HepG2 (cell line): ENCODE results near the gene ISCU. TPM values are rescaled to one million over a fixed set of nuclear protein-coding genes. Genes with fewer than 3 reads are reported as not detected.

Source experiments
- ARID4A ChIP-seq: sonication (generic); formaldehyde crosslinking; IDR thresholded peaks from 2 replicates; pipeline ENCODE4 v1.5.0; 2020; ENCODE audit warnings: mild to moderate bottlenecking, missing genetic modification reagents, borderline replicate concordance
- FOXM1 ChIP-seq: sonication (generic); formaldehyde crosslinking; IDR thresholded peaks from 2 replicates; pipeline ENCODE4 v1.5.0; 2020; ENCODE audit warnings: missing genetic modification reagents
- GATA4 ChIP-seq: sonication (generic); IDR thresholded peaks from 2 replicates; pipeline ENCODE4 v1.6.1; 2016; ENCODE audit warnings: antibody characterized with exemption, low read depth, borderline replicate concordance
- HMG20A ChIP-seq: IDR thresholded peaks from 2 replicates; pipeline ENCODE4 v1.6.1; 2016; ENCODE audit warnings: borderline replicate concordance
- KAT8 ChIP-seq: IDR thresholded peaks from 2 replicates; pipeline ENCODE4 v1.6.1; 2016; ENCODE audit warnings: missing genetic modification reagents, missing compliant biosample characterization
- KLF6 ChIP-seq: IDR thresholded peaks from 2 replicates; pipeline ENCODE4 v1.8.0; 2016; ENCODE audit warnings: missing biosample characterization, missing genetic modification reagents
- NPAS2 ChIP-seq: sonication (generic); formaldehyde crosslinking; IDR thresholded peaks from 2 replicates; pipeline ENCODE4 v1.8.0; 2022; ENCODE audit warnings: mild to moderate bottlenecking, missing genetic modification reagents, borderline replicate concordance
- NR1H2 ChIP-seq: sonication (generic); formaldehyde crosslinking; IDR thresholded peaks from 2 replicates; pipeline ENCODE4 v1.8.1; 2022; ENCODE audit warnings: low read depth, missing genetic modification reagents, borderline replicate concordance
- ZBTB21 ChIP-seq: sonication (generic); formaldehyde crosslinking; IDR thresholded peaks from 2 replicates; pipeline ENCODE4 v1.4.0; 2020; ENCODE audit warnings: missing genetic modification reagents
- ZBTB8A ChIP-seq: sonication (generic); formaldehyde crosslinking; IDR thresholded peaks from 2 replicates; pipeline ENCODE4 v1.4.0; 2020; ENCODE audit warnings: mild to moderate bottlenecking, low read depth, missing genetic modification reagents, borderline replicate concordance
- ZNF10 ChIP-seq: sonication (generic); formaldehyde crosslinking; IDR thresholded peaks from 2 replicates; pipeline ENCODE4 v1.4.0; 2020; ENCODE audit warnings: mild to moderate bottlenecking, low read depth, missing genetic modification reagents, borderline replicate concordance
- ZNF318 ChIP-seq: sonication (generic); formaldehyde crosslinking; IDR thresholded peaks from 2 replicates; pipeline ENCODE4 v1.4.0; 2020; ENCODE audit warnings: mild to moderate bottlenecking, missing genetic modification reagents
- ZNF800 ChIP-seq: sonication (generic); formaldehyde crosslinking; IDR thresholded peaks from 2 replicates; pipeline ENCODE4 v1.4.0; 2020; ENCODE audit warnings: missing genetic modification reagents
- ZZZ3 ChIP-seq: sonication (generic); formaldehyde crosslinking; IDR thresholded peaks from 2 replicates; pipeline ENCODE4 v1.4.0; 2020; ENCODE audit warnings: missing genetic modification reagents, mild to moderate bottlenecking, borderline replicate concordance
- polyA plus RNA-seq, 8 experiments: library from polyadenylated mRNA; depleted of rRNA in 3 of 8; stranded (reverse) in 7 of 8; unstranded in 1 of 8; fragments of >200 nt; fragmentation: Illumina TruSeq in 4 of 8; extraction: Trizol in 4 of 8; gene quantifications; 2 replicates each; pipeline versions ENCODE4 v1.2.1 to v1.2.3, GENCODE V29; 2011 to 2016; ENCODE audit warnings: low read depth in 4 of 8, missing spikeins in 1 of 8, mixed read lengths in 1 of 8; ENCODE audit not compliant: insufficient read depth in 1 of 8
- total RNA-seq, 5 experiments: library from RNA; depleted of rRNA; stranded (reverse); fragments of >200 nt; fragmentation: Illumina TruSeq; extraction: Trizol; gene quantifications; 2 replicates each; pipeline ENCODE4 v1.2.3, GENCODE V29; 2016; ENCODE audit warnings: low read depth in 1 of 5

The ISCU gene
- total and polyA plus RNA-seq, 2 of the 13 experiments (the other 11 are each of a cell fraction or from before 2014, with no cell fraction given) = 94.4 to 107 TPM

GRCh38 chr12:108562348-108563135 is at the start of gene ISCU (continued):
- no peak for TF ChIP-seq ZNF318 (CRISPR knock-in tag)
- TF ChIP-seq HMG20A = no peak
- TF ChIP-seq FOXM1 (CRISPR knock-in tag) = no peak
- peak; percentile 25; the same call in 1 of the 2 replicates for TF ChIP-seq KLF6 (CRISPR knock-in tag)
- no peak for TF ChIP-seq ZBTB8A
- no peak for TF ChIP-seq NPAS2 (CRISPR knock-in tag)
- TF ChIP-seq ZBTB21 = no peak
- TF ChIP-seq NR1H2 (CRISPR knock-in tag) = no peak
- TF ChIP-seq GATA4 = no peak
- TF ChIP-seq ARID4A (CRISPR knock-in tag) = peak; percentile 96
- TF ChIP-seq ZZZ3 (CRISPR knock-in tag) = no peak
- TF ChIP-seq KAT8 (CRISPR knock-in tag) = peak; percentile 85
- TF ChIP-seq ZNF10 = no peak
- peak; percentile 18 for TF ChIP-seq ZNF800 (CRISPR knock-in tag)
